Measurements from ENCODE around the gene ASTN2.

DNA sequence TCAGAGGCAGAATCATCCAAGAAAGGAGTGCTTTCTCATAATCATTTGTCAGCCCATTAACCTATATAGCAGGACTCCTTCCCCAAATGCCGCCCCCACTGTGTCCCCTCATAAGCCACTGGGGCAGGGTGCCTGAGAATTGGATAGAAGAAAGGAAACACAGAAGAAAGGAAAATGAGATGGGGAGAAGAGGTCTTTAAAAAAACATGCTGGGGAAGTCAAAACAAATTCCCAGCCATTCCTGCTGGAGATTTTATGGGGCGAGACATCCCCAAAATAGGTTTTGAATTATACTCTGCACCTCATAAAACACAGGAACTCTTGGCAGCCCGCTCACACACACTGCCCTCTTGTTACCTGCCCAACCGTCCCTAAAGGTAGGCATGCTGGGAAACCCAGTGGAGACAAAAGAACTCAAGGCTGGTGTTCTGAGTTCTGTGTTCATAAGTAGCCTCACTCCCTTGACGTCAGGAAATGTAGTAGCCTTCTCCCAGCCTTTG, 19.7 kb downstream of the ASTN2 start:
- TF ChIP-seq, protein P1, sequence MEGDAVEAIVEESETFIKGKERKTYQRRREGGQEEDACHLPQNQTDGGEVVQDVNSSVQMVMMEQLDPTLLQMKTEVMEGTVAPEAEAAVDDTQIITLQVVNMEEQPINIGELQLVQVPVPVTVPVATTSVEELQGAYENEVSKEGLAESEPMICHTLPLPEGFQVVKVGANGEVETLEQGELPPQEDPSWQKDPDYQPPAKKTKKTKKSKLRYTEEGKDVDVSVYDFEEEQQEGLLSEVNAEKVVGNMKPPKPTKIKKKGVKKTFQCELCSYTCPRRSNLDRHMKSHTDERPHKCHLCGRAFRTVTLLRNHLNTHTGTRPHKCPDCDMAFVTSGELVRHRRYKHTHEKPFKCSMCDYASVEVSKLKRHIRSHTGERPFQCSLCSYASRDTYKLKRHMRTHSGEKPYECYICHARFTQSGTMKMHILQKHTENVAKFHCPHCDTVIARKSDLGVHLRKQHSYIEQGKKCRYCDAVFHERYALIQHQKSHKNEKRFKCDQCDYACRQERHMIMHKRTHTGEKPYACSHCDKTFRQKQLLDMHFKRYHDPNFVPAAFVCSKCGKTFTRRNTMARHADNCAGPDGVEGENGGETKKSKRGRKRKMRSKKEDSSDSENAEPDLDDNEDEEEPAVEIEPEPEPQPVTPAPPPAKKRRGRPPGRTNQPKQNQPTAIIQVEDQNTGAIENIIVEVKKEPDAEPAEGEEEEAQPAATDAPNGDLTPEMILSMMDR (IDR thresholded peaks at IDR 0.05; ENCODE audit: low read length): no peak
- no peak for TF ChIP-seq EZH2 (IDR thresholded peaks at IDR 0.05; ENCODE audit: borderline replicate concordance, low read length)

Measured in OCI-LY1 (cell line).